ENCODE data around the gene MTERF1.

Gene MTERF1

GRCh38 chr7:91915401-91916050, 35.0 kb upstream of the MTERF1 start:
- TF ChIP-seq, protein P1, sequence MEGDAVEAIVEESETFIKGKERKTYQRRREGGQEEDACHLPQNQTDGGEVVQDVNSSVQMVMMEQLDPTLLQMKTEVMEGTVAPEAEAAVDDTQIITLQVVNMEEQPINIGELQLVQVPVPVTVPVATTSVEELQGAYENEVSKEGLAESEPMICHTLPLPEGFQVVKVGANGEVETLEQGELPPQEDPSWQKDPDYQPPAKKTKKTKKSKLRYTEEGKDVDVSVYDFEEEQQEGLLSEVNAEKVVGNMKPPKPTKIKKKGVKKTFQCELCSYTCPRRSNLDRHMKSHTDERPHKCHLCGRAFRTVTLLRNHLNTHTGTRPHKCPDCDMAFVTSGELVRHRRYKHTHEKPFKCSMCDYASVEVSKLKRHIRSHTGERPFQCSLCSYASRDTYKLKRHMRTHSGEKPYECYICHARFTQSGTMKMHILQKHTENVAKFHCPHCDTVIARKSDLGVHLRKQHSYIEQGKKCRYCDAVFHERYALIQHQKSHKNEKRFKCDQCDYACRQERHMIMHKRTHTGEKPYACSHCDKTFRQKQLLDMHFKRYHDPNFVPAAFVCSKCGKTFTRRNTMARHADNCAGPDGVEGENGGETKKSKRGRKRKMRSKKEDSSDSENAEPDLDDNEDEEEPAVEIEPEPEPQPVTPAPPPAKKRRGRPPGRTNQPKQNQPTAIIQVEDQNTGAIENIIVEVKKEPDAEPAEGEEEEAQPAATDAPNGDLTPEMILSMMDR (IDR thresholded peaks at IDR 0.05; ENCODE audit: control insufficient read depth, insufficient read depth, low read depth, low read length, missing control alignments): no peak
- DNase-seq (ENCODE audit: low read depth): peak; percentile 40
- no peak overlapping the region for H3K4me3 ChIP-seq (ENCODE audit: control insufficient read depth, low read depth, low read length)

DNA sequence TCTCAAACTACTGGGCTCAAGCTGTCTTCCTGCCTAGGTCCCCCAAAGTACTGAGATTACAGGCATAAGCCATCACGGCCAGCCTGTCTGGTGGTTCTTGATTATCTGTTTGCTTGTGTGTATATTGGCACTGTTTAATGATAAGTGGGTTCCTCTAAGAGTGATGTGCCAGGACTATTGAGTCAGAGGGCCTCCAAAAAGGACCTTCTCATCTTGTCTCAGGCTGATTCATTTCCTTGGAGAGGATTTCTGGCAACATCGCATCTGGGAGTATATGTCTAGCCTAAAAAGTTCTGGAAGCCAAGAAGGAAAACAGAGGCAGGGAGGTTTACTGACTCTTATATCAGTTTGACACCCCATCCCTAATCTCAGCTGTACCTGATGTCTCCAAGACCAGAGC, 33.1 kb upstream of the MTERF1 start:
- H3K4me3 ChIP-seq (ENCODE audit: control insufficient read depth, low read depth, low read length): no peak overlapping the region
- DNase-seq (ENCODE audit: low read depth): peak; percentile 23
- TF ChIP-seq, protein P1 (IDR thresholded peaks at IDR 0.05; ENCODE audit: control insufficient read depth, insufficient read depth, low read depth, low read length, missing control alignments): no peak

DNA sequence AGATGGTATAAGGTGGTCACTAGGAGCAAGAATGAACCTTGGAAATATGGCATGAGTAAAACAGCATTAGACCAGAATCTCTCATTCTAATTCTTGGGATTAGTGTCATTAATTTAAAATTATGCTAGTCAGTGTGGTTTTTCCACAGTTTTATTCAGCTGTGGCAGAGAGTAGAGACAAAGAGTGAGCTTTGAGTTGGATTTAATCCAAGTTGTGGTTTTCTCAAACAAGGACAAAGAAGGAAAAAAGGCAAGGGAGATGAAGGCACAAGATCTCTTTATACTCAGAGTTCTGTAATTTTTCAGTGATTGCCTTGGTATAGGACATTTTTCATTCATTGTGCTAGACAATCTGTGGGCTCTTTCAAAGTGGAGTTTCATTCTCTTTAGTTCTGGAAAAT, 32.0 kb upstream of the MTERF1 start:
- H3K4me3 ChIP-seq (ENCODE audit: control insufficient read depth, low read depth, low read length): no peak overlapping the region
- TF ChIP-seq, protein P1 (IDR thresholded peaks at IDR 0.05; ENCODE audit: control insufficient read depth, insufficient read depth, low read depth, low read length, missing control alignments): no peak
- DNase-seq (ENCODE audit: low read depth): no peak

- TF ChIP-seq, protein P1 (IDR thresholded peaks at IDR 0.05; ENCODE audit: control insufficient read depth, insufficient read depth, low read depth, low read length, missing control alignments): no peak
- DNase-seq (ENCODE audit: low read depth): no peak
- no peak overlapping the region for H3K4me3 ChIP-seq (ENCODE audit: control insufficient read depth, low read depth, low read length)
Measured at GRCh38 chr7:91911121-91911520, 30.6 kb upstream of the MTERF1 start.

- no peak for DNase-seq (ENCODE audit: low read depth)
- H3K4me3 ChIP-seq (ENCODE audit: control insufficient read depth, low read depth, low read length): no peak overlapping the region
- TF ChIP-seq, protein P1 (IDR thresholded peaks at IDR 0.05; ENCODE audit: control insufficient read depth, insufficient read depth, low read depth, low read length, missing control alignments): no peak
Measured at GRCh38 chr7:91910171-91910570, 29.7 kb upstream of the MTERF1 start.

GRCh38 chr7:91899563-91899962, 19.1 kb upstream of the MTERF1 start:
- no peak for DNase-seq (ENCODE audit: low read depth)
- TF ChIP-seq, protein P1 (IDR thresholded peaks at IDR 0.05; ENCODE audit: control insufficient read depth, insufficient read depth, low read depth, low read length, missing control alignments): no peak
- no peak overlapping the region for H3K4me3 ChIP-seq (ENCODE audit: control insufficient read depth, low read depth, low read length)
